Suppressor macrophage treated with lipopolysaccharide for 4 hours (primary cell): ENCODE data around the gene CRYL1.

ENCODE experiments used
- DNase-seq: peaks from one replicate; pipeline ENCODE4 v3.0.0-alpha.2; 2020

The CRYL1 gene

GRCh38 chr13:20526664-20527063 lies 1.0 kb upstream of the CRYL1 start:
- DNase-seq: no peak

GRCh38 chr13:20525144-20525600 lies 485 bp downstream of the CRYL1 start:
- peak; percentile 32 for DNase-seq

DNA sequence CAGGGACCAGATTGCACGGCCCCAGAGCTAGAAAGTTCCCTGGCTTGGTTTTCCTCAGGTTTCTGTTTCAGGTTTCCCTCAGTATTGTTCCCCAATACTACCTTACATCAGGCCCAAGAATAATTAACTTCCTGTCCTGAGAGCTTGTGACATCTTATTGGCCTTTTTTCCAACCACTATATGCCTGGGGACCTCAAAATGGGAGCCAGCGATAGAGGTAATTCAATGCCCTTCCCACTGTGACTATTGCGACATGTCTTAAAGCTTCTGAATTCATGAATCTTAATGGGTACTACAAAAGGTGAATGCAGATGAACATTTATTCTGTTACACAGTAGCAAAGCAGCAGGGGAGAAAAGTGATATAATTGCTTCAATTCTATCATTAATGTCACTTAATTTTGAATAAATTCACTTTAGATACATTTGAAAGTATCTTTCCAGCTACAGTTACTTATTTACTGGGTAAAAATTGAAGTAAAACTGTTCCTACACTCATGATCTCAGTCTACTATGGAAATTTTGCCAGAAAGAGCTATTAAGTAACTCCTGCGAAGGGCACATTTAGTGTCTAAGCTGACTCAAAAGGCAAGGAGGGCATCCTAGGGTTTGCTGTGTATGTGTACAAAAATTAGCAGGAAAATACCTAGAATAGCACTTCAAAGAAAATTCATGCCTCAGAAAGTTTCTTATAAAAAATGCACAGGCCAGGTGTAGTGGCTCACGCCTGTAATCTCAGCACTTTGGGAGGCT lies 4.1 kb downstream of the CRYL1 start:
- DNase-seq: peak; percentile 25

DNA sequence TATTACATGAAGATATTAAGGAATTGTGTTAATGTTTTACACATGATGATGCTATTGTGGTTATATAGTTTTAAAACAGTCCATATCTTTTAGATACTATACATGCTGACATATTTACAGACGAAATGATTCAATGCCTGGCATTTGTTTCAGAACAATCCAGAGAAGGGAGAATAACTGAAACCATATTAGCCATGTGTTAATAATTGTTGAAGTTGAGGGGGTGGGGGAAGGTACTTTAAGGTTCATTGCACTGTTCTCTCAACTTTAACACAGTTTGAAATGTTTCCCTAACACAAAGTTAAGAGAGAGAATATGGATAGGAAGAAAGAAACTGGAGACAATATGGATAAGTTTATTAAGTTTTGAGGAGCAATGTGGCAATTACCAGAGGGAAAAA lies 5.8 kb downstream of the CRYL1 start:
- DNase-seq: no peak

DNA sequence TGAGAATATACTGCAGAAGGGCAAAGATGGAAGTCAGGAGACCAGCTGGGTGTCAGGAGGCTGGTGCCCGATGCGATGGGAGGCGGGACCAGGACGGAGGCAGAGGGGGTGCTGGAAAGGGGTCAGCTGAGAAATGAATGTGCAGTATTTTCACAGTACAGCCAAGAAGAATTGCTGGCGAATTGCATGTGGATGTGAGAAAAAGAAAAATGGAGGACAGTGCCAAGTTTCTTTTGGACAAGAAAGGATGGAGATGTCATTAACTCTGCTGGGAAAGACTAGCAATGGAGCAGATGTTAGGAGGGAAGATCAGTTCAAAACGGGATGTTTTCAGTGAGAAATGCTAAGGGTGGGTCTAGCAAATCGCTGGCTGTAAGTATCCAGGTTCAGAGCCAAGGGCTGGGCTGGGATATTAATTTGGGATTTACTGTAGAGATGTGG lies 7.0 kb downstream of the CRYL1 start:
- DNase-seq: no peak

- no peak for DNase-seq
These were observed 10.8 kb downstream of the CRYL1 start for GRCh38 chr13:20514866-20515265.

- DNase-seq: no peak
These were observed 12.1 kb downstream of the CRYL1 start for GRCh38 chr13:20513466-20513995.

- DNase-seq: no peak
These were observed 13.5 kb downstream of the CRYL1 start for GRCh38 chr13:20512042-20512683.

GRCh38 chr13:20506696-20507095 lies 19.0 kb downstream of the CRYL1 start:
- no peak for DNase-seq

DNA sequence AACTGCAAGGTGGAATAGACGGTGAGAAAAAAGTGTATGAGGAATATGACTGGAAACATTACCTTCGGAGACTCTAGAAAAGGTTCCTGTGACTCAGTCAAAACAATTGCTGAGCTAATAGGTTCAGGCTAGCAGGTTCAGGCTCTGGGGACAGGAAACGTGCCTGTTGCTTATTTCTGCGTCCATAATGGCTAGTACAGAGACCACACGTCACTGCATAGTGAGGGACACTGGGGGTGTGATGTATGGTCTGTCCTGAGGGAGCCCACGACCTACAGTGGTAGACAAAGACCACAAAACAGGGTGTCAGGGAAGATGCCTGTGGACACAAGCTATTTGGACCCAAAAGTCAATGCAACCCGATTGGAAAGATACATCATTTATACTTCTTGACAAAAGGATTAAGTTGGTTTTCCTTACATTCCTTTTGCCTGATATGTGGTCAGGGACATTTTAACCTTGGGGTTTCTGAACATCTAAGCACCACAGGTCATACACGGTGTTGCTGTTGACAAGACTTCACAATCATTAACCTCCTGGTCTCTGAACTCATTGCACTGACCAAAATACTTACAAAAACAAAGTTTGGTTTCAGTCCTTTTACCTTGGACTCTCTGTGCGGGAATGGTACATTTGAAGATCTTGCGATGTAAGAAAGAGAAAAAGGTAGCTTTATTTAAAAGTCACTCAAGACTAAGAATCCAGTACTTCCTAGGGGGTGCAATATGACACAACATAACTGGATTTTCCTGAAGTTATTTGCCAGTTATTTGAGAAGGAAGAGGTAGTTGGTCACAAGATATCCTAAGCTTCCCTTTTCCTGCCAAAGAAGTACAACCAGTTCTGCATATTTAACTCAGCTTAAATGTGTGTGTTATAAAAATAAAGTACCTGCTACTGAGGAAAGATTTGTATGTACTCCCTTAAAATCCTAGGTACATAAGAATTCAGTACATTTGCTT lies 20.0 kb downstream of the CRYL1 start:
- peak; percentile 32 for DNase-seq

DNA sequence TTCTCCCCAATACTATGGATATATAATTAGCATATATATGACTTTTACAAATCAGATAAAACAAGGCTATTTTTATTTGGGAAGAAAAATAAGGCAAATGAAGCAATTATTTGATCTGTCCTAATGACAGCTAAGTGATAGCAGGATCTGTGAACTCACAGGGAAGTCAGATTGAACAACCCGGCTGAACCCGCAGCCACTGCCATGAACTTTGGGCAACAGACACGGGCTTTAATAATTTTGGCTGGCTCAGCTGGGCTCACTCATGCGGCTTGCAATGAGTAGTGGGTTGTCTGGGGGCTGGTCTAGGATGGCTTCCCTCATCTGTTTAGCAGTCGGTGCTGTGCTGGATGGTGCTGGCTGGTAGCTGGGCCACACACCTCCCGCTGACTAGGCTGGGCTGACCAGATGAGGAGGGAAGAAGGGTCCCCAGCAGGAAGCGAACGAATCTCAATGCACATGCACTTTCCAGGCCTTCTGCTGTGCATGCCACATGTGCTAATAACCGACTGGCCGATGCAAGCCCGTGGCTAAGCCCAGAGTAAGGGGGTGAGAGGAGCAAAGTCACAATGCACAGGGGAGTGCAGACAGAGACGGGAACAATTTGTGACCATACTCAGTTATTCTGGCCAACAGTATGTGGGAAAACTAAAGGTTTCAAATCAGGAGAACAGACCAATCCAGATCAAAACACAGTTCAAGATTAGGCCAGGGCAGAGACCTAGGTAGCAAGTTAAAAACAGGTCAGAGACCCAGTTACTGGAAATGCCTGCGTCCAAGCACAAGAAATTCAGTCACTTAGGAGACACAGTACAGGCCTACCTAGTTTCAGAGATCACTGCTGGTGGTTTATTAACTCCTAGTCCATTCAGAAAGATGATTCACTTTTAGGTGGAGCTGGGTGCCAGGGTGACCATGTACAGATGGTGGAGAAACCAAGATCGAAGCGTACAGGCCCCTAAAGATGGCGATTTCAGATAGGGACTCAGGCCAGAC lies 22.3 kb downstream of the CRYL1 start:
- no peak for DNase-seq

- peak; percentile 6 for DNase-seq
These were observed 24.1 kb downstream of the CRYL1 start for GRCh38 chr13:20501592-20501991.

DNA sequence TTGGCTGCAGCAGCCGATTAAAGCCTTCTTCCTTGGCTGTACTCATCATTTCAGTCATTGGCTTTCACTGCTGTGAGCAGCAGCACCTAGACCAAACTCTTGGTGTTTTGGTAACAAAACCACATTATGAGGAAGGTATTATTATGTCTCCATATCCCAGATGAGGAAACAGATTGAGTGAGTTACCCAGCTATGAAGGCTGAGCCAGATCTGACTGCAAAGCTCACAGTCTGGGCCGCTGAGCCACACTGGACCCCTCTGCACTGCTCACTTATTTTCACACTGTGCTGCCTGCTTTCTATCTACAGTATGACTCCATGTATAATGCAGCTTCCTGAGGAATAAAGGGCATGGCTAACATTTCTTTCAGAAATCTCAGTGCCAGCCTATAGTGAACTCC lies 24.5 kb downstream of the CRYL1 start:
- DNase-seq: peak; percentile 6

DNA sequence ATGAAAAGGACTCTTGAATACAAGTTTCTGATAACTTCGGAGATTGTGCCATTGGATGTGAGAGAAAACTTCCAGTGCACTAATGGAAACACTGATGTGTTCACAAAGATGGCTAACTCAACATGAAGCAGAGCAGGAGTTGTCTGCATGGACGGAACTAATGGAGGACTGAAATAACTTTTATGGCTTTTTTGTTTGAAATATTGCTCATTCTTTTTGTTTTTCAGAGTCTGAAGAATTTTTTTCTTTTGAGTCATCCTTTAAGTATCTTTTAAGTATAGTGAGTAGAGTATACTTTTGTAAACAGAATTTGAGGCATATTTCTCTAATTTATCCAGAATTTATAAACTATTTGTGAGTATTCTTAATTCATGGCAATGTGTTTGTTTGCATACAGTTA lies 25.7 kb downstream of the CRYL1 start:
- DNase-seq: no peak

DNA sequence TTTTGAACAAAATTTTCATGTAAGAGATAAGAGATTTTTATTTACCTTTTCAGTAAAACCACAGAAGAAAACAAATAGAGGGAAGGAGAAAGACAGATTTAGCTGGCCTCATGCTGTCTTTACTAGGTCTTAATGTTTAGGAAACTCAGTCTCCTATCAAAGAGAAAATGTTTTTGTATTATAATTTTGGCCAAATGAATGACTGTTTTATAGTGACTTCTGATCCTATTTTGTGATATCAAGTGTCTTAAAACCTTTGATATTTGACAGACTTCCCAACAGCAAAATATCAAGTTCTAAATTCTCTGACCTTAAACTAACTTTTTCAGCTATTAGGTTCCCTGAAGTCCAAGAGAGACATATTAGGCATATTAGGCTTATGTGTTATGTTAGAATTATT lies 27.0 kb downstream of the CRYL1 start:
- no peak for DNase-seq

- no peak for DNase-seq
These were observed 27.5 kb downstream of the CRYL1 start for GRCh38 chr13:20498129-20498528.

- DNase-seq: no peak
These were observed 28.5 kb downstream of the CRYL1 start for GRCh38 chr13:20497006-20497775.

GRCh38 chr13:20495087-20496023 lies 30.3 kb downstream of the CRYL1 start:
- DNase-seq: peak; percentile 83

DNA sequence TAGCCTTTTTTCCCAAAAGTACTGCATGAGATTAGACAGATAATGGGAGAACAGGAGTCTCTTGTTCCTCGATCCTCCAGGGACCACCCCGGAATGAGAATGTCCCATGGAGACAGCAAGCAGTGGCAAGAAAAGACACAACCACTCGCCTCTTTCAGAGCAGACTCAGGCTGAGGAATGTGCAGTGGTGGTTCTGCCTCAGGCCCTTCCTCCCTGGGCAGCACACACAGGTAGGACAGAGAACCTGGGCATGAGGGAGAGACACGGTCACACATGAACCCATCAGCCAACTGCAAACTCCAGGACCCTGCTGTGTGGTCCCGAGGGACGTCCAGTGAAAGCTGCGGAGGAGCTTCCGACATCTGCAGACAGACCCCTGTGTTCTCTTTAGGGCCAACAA lies 31.0 kb downstream of the CRYL1 start:
- no peak for DNase-seq

DNA sequence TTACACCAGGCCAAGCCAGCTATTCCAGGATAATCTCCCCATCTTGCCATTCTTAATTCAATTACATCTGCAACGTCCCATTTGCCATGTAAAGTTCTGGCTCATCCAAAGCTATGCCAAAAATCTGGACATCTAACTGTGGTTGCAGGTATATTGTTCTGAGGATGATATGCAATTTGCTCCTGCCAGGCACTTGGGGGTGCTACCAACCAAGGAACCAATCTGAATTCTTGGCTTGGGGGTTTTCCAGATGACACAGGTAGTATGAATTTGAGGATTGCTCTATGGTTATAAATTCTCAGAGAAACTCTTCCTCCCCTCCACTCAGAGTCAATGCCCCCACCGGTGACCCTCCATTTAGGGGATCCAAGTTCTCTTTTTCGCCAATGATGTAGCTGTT lies 33.0 kb downstream of the CRYL1 start:
- peak; percentile 49 for DNase-seq
